DMS79 treated with DMSO at 0.1 percent for 48 hours (cell line): Measurements from ENCODE around the gene ZNF160.
"Not testable (repeated sequence)": the region's sequence is repeated elsewhere in the genome, so short reads cannot be mapped to it uniquely, and the experiment has no call there.

ENCODE experiments used
- DNase-seq: peaks from one replicate; lab custom pipeline; 2025; lab: John Stamatoyannopoulos, UW

ZNF160 gene

DNA sequence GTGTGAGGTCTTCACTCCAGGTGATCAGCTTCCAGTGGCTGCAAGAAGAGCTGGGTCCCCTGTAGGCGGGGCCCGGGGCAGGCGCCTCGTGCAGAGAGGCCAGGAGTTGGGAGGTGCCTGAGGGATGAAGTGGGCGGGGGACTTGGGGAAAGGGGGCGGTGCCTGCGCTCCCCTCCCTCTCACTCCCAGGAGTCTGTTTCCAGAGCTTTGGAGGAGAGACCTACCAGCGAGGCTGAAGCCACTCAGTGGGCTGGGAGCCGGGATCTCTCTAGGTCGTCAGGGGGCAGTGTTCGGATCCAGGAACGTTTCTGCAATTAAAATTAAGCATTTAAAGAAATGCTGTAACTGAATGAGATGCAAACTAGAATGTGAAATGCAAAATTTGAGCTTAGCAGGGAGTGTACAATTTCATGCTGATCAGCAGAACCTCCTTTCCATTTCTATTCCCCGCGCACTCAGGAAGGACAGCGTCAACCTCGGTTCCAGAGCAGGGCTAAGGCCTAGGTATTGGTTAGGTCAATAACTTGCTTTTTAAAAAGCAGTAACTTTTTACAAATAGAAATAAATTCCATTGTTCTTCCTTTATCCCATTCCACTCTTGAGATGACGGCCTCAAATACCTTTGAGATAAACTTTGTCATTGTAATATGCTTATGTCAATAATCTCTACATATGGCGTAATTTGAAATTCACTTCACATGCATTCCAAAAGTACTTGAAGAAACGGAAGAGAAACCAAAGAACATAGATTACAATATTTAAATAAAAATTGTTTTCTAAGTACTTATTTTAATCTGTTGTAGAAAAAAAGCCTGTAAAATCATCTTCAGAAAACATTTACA lies 11.6 kb downstream of the ZNF160 start:
- no peak for DNase-seq

- no peak for DNase-seq
These were observed 15.1 kb downstream of the ZNF160 start for GRCh38 chr19:53088091-53088490.

- DNase-seq, result no peak
These were observed 16.3 kb downstream of the ZNF160 start for GRCh38 chr19:53086949-53087348.

GRCh38 chr19:53085496-53085895 lies 17.7 kb downstream of the ZNF160 start:
- no peak for DNase-seq

DNA sequence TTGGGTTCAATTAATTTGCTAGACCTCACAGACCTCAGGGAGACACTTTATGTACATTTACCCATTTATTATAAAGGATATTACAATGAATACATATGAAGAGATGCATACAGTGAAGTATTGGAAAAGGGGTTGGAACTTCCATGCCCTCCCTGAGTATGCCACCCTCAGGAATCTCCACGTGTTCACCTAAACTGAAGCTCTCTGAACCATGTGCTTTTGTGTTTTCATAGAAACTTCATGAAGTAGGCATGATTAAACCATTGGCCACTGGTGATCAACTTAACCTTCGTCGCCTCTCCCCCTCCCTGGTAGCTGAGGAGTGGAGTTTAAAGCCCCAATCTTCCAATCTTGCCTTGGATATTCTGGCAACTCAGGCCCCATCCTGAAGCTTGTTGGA lies 20.3 kb downstream of the ZNF160 start:
- DNase-seq, result no peak

DNA sequence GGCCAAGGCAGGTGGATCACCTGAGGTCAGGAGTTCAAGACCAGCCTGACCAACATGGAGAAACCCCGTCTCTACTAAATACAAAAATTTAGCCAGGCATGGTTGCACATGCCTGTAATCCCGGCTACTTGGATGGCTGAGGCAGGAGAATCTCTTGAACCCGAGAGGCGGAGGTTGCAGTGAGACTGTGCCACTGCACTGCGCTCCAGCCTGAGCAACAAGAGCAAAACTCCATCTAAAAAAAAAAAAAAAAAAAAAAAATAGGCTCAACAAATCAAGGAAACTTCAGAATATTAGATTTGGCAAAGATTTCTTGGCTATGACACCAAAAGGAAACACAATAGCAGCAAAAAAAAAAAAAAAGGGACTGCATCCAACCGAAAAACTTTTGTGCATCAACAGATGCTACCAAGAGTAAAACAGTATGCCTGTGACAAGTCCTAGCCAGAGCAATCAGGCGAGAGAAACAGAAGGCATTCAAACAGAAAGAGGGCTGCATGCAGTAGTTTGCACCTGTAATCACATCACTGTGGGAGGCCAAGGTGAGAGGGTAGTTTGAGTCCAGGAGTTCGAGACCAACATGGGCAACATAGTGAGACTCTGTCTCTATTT lies 23.8 kb downstream of the ZNF160 start:
- no peak for DNase-seq

GRCh38 chr19:53078668-53079067 lies 24.6 kb downstream of the ZNF160 start:
- no peak for DNase-seq

GRCh38 chr19:53076984-53077383 lies 26.2 kb downstream of the ZNF160 start:
- no peak for DNase-seq

DNA sequence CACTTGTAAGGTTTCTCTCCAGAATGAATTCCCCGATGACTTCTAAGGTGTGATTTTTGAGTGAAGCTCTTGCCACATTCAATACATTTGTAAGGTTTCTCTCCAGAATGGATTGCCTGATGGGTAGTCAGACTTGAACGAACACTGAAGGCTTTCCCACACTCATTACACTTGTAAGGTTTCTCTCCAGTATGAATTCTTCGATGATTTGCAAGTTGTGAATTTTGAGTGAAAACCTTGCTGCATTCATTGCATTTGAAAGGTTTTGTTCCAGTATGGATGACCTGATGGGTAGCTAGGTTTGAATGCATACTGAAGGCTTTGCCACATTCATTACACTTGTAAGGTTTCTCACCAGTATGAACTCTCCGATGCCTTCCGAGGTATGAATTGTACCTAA lies 34.4 kb downstream of the ZNF160 start:
- no peak for DNase-seq

DNA sequence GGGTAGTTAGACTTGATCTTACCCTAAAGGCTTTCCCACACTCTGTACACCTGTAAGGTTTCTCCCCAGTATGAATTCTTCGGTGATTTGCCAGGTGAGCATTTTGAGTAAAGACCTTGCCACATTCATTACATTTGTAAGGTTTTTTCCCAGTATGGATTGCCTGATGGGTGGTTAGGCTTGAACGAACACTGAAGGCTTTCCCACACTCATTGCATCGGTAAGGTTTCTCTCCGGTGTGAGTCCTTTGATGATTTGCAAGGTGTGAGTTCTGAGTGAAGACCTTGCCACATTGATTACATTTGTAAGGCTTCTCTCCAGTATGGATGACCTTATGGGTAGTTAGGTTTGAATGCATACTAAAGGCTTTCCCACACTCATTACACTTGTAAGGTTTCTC lies 35.0 kb downstream of the ZNF160 start:
- DNase-seq, result no peak

GRCh38 chr19:53057904-53058580 lies 45.2 kb downstream of the ZNF160 start:
- DNase-seq, result peak; percentile 50

DNA sequence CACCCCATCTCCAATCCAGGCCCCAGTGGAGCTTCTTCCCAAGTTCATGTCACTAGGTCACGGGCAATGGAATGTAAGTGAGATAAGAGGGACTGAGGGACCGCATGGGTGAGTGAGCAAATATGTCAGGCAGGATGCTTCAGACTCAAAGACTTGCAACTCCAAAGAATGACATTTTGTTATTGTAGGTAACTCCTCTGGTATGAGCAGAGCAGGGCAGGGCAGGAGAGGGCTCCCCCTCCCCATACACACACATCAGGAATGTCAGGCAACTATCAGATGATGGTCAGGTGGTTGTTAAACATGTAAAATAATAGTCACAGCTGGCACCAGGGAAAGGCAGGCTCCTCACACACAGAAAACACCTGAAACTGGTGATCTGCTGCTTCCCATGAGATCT lies 48.1 kb downstream of the ZNF160 start:
- DNase-seq, result peak; percentile 33

- no peak for DNase-seq
These were observed 55.8 kb downstream of the ZNF160 start for GRCh38 chr19:53047379-53047778.

DNA sequence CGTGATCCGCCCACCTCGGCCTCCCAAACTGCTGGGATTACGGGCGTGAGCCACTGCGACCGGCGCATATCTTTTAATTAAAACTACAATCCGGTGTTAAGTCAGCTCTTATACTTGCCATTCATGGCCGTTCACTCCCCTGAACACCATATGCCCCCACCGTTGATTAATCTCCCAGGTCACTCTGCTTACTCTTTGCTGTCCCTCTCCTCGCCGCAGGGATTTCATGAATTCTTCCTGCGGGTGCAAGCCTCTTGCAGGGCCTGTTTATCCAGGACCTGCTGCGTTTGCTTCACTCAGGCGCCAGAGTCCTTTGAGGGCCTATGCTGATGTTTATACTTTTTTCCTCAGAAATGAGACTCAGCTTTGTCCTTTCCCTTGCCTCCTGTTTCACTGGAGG lies 57.7 kb downstream of the ZNF160 start:
- DNase-seq, result no peak

- no peak for DNase-seq
These were observed 61.9 kb downstream of the ZNF160 start for GRCh38 chr19:53041366-53041765.

- no peak for DNase-seq
These were observed 65.8 kb downstream of the ZNF160 start for GRCh38 chr19:53037101-53038097.

- no peak for DNase-seq
These were observed 68.1 kb downstream of the ZNF160 start for GRCh38 chr19:53034948-53035675.

DNA sequence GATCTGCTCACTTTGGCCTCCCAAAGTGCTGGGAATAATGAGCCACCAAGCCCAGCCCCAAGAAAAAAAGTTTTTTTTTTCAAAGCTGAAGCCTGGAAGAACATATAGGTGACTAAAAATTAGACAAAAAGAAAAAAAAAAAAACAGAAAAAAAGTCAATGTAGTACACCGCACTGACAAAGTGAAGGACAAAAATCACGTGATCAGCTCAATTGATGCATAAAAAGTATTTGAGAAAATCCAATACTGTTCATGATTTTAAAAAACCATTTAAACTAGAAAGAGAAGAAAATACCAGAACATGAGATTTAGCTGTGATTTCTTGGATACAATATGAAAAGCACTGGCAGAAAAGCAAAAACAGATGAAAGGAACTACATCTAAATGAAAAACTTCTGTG lies 69.2 kb downstream of the ZNF160 start:
- DNase-seq, result no peak

- DNase-seq, result not testable (repeated sequence)
These were observed 74.9 kb downstream of the ZNF160 start for GRCh38 chr19:53028306-53028705.

DNA sequence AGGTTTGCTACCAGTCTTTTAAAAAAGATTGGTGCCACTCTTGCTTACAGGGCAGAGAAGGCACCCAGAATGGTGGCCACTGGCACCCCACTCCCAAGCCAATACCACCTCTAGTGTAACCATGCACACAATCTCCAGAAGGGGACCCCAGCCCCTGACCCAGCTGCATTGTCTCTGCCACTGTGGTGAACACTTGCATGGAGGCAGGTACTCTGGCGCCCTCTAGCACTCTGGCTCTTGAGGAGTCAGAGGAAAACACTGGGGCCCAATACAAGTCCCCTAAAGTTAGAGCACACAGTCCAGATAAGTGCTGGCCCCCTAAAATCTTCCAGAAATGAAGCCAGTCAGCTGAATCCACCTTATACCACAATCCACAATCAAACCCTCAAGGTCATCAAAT lies 83.5 kb downstream of the ZNF160 start:
- DNase-seq, result no peak
